ENCODE measurements around the gene SOWAHD.

Gene SOWAHD

GRCh38 chrX:119753639-119754257, 4.6 kb upstream of the SOWAHD start:
- intact Hi-C loops (cut with DNase I; ENCODE audit: low total_unique reads) = no loop called here
- Histone ChIP-seq H3K27ac (no peak overlapping the region), H3K4me3 (no peak overlapping the region), H3K4me1 (peaks cover 0 to 11% (median 3%) of the 10 kb centered on the region in 4 donors), H3K27me3 (no peaks in the 10 kb centered on the region), H3K9me3 (no peaks in the 10 kb centered on the region), H3K36me3 (no peaks in the 10 kb centered on the region)
- DNase-seq = no peak
- peak in 1 of 2 experiments; percentile 23 for TF ChIP-seq CTCF (IDR thresholded peaks at IDR 0.05)

- no peak overlapping the region for H3K4me3 ChIP-seq
- no peak for DNase-seq
- no peaks in the 10 kb centered on the region for H3K9me3 ChIP-seq
- H3K27me3 ChIP-seq = peaks cover 0 to 4% of the 10 kb centered on the region in 2 donors
- no peak for TF ChIP-seq CTCF (IDR thresholded peaks at IDR 0.05)
- intact Hi-C loops (cut with DNase I; ENCODE audit: low total_unique reads) = no loop called here
- H3K27ac ChIP-seq = no peak overlapping the region
- H3K4me1 ChIP-seq = peaks cover 0 to 15% (median 7%) of the 10 kb centered on the region in 4 donors
- H3K36me3 ChIP-seq = no peaks in the 10 kb centered on the region
Observed at GRCh38 chrX:119755981-119756533, 2.3 kb upstream of the SOWAHD start.

GRCh38 chrX:119756926-119757635, 1.3 kb upstream of the SOWAHD start:
- TF ChIP-seq CTCF (IDR thresholded peaks at IDR 0.05) = no peak
- H3K36me3 ChIP-seq = no peaks in the 10 kb centered on the region
- intact Hi-C loops (cut with DNase I; ENCODE audit: low total_unique reads) = no loop called here
- no peaks in the 10 kb centered on the region for H3K9me3 ChIP-seq
- H3K27ac ChIP-seq = no peak overlapping the region
- peaks cover 0 to 15% (median 7%) of the 10 kb centered on the region in 4 donors for H3K4me1 ChIP-seq
- H3K27me3 ChIP-seq = peaks cover 0 to 4% of the 10 kb centered on the region in 2 donors
- no peak overlapping the region for H3K4me3 ChIP-seq
- no peak for DNase-seq

GRCh38 chrX:119757646-119757978, 776 bp upstream of the SOWAHD start:
- peaks cover 0 to 4% of the 10 kb centered on the region in 2 donors for H3K27me3 ChIP-seq
- H3K9me3 ChIP-seq = no peaks in the 10 kb centered on the region
- intact Hi-C loops (cut with DNase I; ENCODE audit: low total_unique reads) = no loop called here
- H3K36me3 ChIP-seq = no peaks in the 10 kb centered on the region
- DNase-seq = no peak
- no peak overlapping the region for H3K27ac ChIP-seq
- no peak for TF ChIP-seq CTCF (IDR thresholded peaks at IDR 0.05)
- H3K4me1 ChIP-seq = peaks cover 0 to 15% (median 7%) of the 10 kb centered on the region in 4 donors
- H3K4me3 ChIP-seq = peak overlapping the region; percentile 46 to 56

GRCh38 chrX:119758731-119759247, 401 bp downstream of the SOWAHD start:
- no peaks in the 10 kb centered on the region for H3K9me3 ChIP-seq
- peaks cover 0 to 15% (median 7%) of the 10 kb centered on the region in 4 donors for H3K4me1 ChIP-seq
- no peak overlapping the region for H3K27ac ChIP-seq
- intact Hi-C loops (cut with DNase I; ENCODE audit: low total_unique reads) = no loop called here
- H3K27me3 ChIP-seq = peaks cover 0 to 4% of the 10 kb centered on the region in 2 donors
- no peak for DNase-seq
- no peaks in the 10 kb centered on the region for H3K36me3 ChIP-seq
- peak overlapping the region; percentile 46 to 56 for H3K4me3 ChIP-seq
- TF ChIP-seq CTCF (IDR thresholded peaks at IDR 0.05) = no peak

Measured in tibial artery (tissue), 4 donors.